Vagina (tissue), 2 donors: ENCODE measurements around the gene KLHL22.

ENCODE experiments used
- CTCF ChIP-seq, 3 experiments: fragments of 450-650 bp in 2 of 3; fragments of 200-600 bp in 1 of 3; sonication (generic) in 1 of 3; IDR thresholded peaks; one replicate each; pipeline ENCODE4 v1.5.1; 2017 to 2019; ENCODE audit warnings: antibody characterized with exemption in 3 of 3, mild to moderate bottlenecking in 2 of 3, moderate library complexity in 2 of 3
- POLR2AphosphoS5 ChIP-seq, 2 donors: sonication (generic); formaldehyde crosslinking; IDR thresholded peaks; one replicate each; pipeline ENCODE4 v1.9.0; 2017; ENCODE audit warnings: antibody characterized with exemption in 2 of 2, mild to moderate bottlenecking in 2 of 2, low read depth in 1 of 2; ENCODE audit not compliant: insufficient read depth in 1 of 2

DNA sequence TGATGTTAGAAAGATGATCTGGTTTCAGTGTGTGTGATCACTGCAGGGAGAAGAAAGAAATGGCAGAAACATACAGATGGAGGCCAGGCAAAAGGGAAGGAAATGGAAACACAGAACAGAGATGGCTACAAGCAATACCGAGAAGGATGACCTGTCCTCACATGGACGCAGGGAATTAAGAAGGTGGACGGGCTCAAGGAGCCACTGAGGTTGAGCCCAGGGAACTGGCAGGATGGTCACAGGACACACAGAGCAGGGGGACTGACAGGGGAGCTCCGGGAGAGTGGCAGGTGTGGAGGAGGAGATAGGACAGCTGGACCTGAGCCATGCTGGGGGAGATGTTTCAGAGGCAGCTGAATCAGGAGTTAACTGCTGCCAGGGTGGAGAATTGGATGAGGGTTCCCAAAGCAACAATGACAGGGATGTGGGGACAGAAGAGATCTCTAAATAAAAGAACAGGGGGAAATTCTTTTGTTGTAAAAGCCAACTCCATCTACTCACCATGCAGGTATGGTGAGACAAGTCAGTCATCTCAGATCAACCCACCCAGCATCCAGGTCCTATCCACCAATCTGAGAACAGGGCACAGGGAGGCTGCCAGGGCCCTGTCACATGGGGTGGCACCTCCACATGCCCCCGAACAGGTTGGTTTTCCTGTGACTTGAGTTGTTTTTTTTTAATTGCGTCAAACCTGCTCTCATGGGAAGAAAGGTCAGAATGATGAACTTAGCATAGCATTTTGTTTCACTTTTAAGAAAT is 26.3 kb downstream of the KLHL22 start:
- TF ChIP-seq POLR2AphosphoS5 (IDR thresholded peaks at IDR 0.05; ENCODE audit: insufficient read depth in 1 of 2, low read depth in 1 of 2) (no peak), CTCF (IDR thresholded peaks at IDR 0.05) (no peak)
